OCI-LY3 (cell line): ENCODE results near the gene HDDC3.

ENCODE experiments used
- EZH2phosphoT487 ChIP-seq: fragments of 200-600 bp; shearing (Covaris generic); IDR thresholded peaks from 2 replicates; pipeline ENCODE4 v1.6.1; 2018; ENCODE audit warnings: antibody characterized with exemption, mixed run types, low read depth
- TF ChIP-seq, protein P1 (sequence below): fragments of 200-600, 300-600 bp; sonication (generic); IDR thresholded peaks from 2 replicates; pipeline ENCODE4 v1.5.1; 2014; ENCODE audit warnings: antibody characterized with exemption, low read length, low read depth

DNA sequence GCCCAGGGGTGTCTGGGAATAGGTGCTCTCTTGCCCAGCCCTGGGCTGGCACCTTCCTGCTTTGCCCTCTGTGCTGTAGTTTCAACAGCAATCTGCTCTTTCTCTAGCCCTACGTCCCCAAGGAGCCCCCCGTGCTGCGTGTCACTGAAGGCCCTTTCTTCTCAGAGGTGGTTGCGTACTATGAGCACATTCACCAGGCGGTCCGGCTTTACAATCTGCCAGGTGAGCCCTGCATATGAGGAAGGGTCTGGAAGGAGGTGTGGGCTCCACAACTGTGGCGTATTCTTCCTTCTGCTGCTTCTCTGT, 19.6 kb downstream of the HDDC3 start:
- TF ChIP-seq, protein P1, sequence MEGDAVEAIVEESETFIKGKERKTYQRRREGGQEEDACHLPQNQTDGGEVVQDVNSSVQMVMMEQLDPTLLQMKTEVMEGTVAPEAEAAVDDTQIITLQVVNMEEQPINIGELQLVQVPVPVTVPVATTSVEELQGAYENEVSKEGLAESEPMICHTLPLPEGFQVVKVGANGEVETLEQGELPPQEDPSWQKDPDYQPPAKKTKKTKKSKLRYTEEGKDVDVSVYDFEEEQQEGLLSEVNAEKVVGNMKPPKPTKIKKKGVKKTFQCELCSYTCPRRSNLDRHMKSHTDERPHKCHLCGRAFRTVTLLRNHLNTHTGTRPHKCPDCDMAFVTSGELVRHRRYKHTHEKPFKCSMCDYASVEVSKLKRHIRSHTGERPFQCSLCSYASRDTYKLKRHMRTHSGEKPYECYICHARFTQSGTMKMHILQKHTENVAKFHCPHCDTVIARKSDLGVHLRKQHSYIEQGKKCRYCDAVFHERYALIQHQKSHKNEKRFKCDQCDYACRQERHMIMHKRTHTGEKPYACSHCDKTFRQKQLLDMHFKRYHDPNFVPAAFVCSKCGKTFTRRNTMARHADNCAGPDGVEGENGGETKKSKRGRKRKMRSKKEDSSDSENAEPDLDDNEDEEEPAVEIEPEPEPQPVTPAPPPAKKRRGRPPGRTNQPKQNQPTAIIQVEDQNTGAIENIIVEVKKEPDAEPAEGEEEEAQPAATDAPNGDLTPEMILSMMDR, result no peak
- no peak for TF ChIP-seq EZH2phosphoT487
